Brain microvascular endothelial cell (primary cell): ENCODE data around the gene CXCL3.

Experiments used
- DNase-seq: peaks from one replicate; pipeline ENCODE4 v3.0.0-alpha.2; 2020
- H3K27ac ChIP-seq: fragments of 250-450 bp; sonication (Bioruptor Pico); 2 replicates; pipeline ENCODE4 v1.5.1; 2020; ENCODE audit warnings: mild to moderate bottlenecking, moderate library complexity
- H3K27me3 ChIP-seq: fragments of 250-450 bp; sonication (Bioruptor Pico); replicated peaks from 2 replicates; pipeline ENCODE4 v1.5.1; 2020; ENCODE audit warnings: mild to moderate bottlenecking
- H3K36me3 ChIP-seq: fragments of 250-450 bp; sonication (Bioruptor Pico); replicated peaks from 2 replicates; pipeline ENCODE4 v1.5.1; 2020; ENCODE audit warnings: mild to moderate bottlenecking
- H3K4me3 ChIP-seq: 2 replicates; pipeline ENCODE4 v1.5.1; 2011; ENCODE audit warnings: low read depth, mild to moderate bottlenecking, control low read depth, low read length, moderate library complexity
- CTCF ChIP-seq: IDR thresholded peaks from 2 replicates; pipeline ENCODE4 v1.5.1; 2011; ENCODE audit warnings: low read depth, mild to moderate bottlenecking, moderate library complexity, low read length, control low read depth, inconsistent platforms; ENCODE audit errors: missing control alignments
- in situ Hi-C: cut with HindIII; loops from 2 replicates; pipeline ENCODE4 v1.10.0; 2017; ENCODE audit warnings: low sequenced_read_pairs, low pct_ligation_motif_present

The CXCL3 gene

GRCh38 chr4:74013264-74013663, 25.2 kb downstream of the CXCL3 start:
- in situ Hi-C loops = no loop called here
- no peak for DNase-seq
- H3K27me3 ChIP-seq = no peaks in the 10 kb centered on the region
- TF ChIP-seq CTCF = no peak
- no peak overlapping the region for H3K4me3 ChIP-seq
- no peak overlapping the region for H3K27ac ChIP-seq
- no peaks in the 10 kb centered on the region for H3K36me3 ChIP-seq

GRCh38 chr4:74012130-74012529, 26.4 kb downstream of the CXCL3 start:
- Histone ChIP-seq H3K4me3 (no peak overlapping the region), H3K27me3 (no peaks in the 10 kb centered on the region), H3K36me3 (no peaks in the 10 kb centered on the region), H3K27ac (no peak overlapping the region)
- TF ChIP-seq CTCF = no peak
- in situ Hi-C loops = no loop called here
- DNase-seq = no peak

GRCh38 chr4:74009307-74009706, 29.2 kb downstream of the CXCL3 start:
- no peak for TF ChIP-seq CTCF
- Histone ChIP-seq H3K4me3 (no peak overlapping the region), H3K27ac (no peak overlapping the region), H3K27me3 (no peaks in the 10 kb centered on the region), H3K36me3 (no peaks in the 10 kb centered on the region)
- in situ Hi-C loops = no loop called here
- DNase-seq = no peak

- TF ChIP-seq CTCF = no peak
- H3K4me3 ChIP-seq = no peak overlapping the region
- in situ Hi-C loops = no loop called here
- no peak overlapping the region for H3K27ac ChIP-seq
- no peak for DNase-seq
- H3K27me3 ChIP-seq = no peaks in the 10 kb centered on the region
- no peaks in the 10 kb centered on the region for H3K36me3 ChIP-seq
Observed at GRCh38 chr4:74006009-74006476, 32.4 kb downstream of the CXCL3 start.

GRCh38 chr4:74005528-74005927, 33.0 kb downstream of the CXCL3 start:
- no peak overlapping the region for H3K27ac ChIP-seq
- no peak overlapping the region for H3K4me3 ChIP-seq
- H3K36me3 ChIP-seq = no peaks in the 10 kb centered on the region
- TF ChIP-seq CTCF = no peak
- no peak for DNase-seq
- no peaks in the 10 kb centered on the region for H3K27me3 ChIP-seq
- in situ Hi-C loops = no loop called here

GRCh38 chr4:74004668-74005067, 33.8 kb downstream of the CXCL3 start:
- no peak overlapping the region for H3K27ac ChIP-seq
- no peak for TF ChIP-seq CTCF
- in situ Hi-C loops = no loop called here

More at GRCh38 chr4:74004668-74005067, 33.8 kb downstream of the CXCL3 start:
- DNase-seq = no peak
- H3K4me3 ChIP-seq = no peak overlapping the region
- no peaks in the 10 kb centered on the region for H3K27me3 ChIP-seq
- H3K36me3 ChIP-seq = no peaks in the 10 kb centered on the region
